GM21825 (cell line): ENCODE data around the gene UTP18.
"Not testable (repeated sequence)": the region's sequence is repeated elsewhere in the genome, so short reads cannot be mapped to it uniquely, and the experiment has no call there.

ENCODE experiments used
- ATAC-seq: cut with Tn5 transposase; IDR thresholded peaks from one replicate; pipeline ENCODE4 v1.9.1; 2021; ENCODE audit warnings: mild to moderate bottlenecking, moderate library complexity; ENCODE audit not compliant: unreplicated experiment

UTP18 gene

DNA sequence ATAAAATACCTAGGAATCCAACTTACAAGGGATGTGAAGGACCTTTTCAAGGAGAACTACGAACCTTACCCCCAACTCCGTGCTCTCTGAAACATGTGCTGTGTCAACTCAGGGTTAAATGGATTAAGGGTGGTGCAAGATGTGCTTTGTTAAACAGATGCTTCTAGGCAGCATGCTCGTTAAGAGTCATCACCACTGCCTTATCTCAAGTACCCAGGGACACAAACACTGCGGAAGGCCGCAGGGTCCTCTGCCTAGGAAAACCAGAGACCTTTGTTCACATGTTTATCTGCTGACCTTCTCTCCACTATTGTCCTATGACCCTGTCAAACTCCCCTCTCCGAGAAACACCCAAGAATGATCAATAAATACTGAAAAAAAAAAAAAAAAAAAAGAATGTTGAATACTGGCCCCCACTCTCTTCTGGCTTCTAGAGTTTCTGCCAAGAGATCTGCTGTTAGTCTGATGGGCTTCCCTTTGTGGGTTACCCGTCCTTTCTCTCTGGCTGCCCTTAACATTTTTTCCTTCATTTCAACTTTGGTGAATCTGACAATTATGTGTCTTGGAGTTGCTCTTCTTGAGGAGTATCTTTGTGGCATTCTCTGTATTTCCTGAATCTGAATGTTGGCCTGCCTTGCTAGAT, 70.6 kb downstream of the UTP18 start:
- not testable (repeated sequence) for ATAC-seq

DNA sequence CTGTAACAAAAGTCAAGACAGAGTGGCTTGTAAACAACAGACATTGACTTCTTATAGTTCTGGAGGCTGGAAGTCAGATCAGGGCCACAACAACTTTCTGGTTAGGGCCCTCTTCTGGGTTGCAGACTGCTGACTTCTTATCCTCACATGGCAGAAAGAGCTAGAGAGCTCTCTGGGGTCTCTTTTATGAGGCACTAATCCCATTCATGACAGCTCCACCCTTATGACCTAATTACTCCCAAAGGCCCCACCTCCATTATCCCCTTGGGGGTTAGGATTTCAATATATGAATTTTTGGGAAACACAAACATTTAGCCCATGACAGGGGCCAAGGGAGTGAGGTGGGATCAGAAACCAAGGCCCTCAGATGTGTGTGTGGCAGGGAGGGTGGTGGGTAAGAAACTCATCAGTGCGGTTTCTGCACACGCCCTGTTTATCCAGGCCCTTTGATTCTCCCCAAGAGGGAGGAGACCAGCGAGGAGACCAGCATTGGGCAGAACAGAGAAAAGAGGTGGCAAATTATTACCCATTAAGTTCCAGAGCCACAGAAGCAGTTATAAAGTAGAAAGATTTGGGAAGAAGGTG, 74.8 kb downstream of the UTP18 start:
- no peak for ATAC-seq

DNA sequence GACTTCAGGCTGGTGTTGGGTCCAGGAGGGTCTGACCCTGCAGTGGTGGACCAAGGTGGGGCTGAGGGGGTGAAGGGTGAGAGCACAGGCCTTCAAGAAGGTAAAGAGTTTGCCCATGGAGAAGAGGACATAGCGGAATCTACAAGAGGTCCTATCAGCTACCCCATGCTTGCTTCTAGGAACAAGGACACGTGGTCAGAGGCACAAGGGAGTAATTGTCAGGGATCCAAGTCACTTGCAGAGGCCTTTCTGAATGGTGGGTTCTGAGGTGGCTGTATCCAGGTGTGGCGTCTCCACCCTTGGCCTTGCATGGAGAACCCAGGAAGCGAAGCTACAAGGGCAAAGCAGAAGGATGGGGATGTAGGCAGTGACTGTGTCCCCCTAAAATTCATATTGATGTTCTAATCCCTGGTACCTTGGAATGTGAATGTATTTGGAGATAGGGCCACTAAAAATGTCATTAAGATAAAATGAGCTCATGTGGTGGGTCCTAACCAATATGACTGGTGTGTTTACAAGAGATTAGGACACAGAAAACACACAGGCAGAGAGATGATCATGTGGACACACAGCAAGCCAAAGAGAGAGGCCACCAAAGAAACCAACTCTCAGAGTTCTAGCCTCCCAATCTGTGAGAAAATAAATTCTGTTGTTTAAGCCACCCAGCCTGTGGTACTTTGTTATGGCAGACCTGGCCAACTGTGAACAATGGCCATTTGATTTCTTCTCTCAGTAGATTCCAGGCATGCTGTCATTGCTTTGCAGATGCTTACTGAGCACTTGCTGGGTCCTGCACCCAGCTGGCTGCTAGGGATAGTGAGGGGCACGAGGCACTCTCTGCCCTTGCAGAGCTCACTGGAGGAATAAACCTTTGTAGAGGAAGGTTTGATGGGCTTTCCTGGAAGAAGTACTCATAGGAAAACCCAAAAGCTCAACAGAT, 75.8 kb downstream of the UTP18 start:
- ATAC-seq: no peak

DNA sequence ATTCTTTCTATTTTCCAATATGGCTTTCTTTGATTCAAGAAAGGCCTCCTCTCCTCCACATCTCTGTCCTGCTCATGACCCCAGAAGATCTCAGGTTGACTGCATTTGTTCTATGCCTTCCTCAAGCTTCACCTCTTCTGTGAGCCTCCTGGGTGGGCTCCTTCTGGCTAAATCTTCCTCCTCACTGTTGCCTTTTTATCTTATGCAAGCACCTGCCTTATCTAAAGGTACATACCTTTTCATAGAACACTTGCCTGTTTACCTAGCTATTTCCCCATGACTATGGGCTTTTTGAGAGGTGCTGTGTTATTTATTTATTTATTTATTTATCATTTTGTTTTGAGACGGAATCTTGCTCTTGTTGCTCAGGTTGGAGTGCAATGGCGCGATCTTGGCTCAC, 81.1 kb downstream of the UTP18 start:
- no peak for ATAC-seq

DNA sequence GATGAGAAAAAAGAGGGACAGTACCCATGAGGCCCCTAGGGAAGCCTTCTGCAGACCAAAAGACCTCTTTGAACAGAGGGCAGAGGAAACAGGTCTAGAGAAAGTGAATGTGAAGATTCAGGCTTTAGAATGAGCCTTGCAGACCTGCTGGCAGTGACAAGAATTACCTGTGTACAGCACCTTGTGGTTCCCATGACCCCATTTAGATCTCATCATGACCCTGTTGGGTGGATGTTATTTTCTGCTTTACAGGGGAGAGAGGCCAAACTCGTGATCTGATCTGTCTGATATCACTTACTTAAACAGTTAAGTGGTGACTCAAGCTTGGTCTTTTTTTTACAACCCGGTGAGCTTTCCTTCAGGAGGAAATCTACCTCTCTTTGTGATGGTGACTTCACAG, 81.9 kb downstream of the UTP18 start:
- ATAC-seq: no peak

DNA sequence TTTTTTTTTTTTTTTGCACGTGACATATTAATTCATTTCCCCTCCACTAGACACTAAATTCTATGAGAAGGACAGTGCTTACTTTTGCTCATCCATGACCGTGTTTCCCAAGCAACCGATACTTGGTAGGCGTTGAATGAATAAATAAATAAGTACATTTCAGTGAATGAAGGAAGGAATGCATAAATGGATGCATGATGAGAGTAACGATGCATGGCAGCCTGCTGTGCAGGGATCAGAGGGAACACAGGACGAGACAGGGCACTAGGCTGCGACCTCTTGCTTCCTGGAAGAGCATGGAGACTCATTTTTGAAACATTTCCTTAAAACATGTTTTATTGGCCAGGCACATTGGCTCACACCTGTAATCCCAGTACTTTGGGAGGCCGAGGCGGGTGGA, 84.2 kb downstream of the UTP18 start:
- ATAC-seq: no peak

DNA sequence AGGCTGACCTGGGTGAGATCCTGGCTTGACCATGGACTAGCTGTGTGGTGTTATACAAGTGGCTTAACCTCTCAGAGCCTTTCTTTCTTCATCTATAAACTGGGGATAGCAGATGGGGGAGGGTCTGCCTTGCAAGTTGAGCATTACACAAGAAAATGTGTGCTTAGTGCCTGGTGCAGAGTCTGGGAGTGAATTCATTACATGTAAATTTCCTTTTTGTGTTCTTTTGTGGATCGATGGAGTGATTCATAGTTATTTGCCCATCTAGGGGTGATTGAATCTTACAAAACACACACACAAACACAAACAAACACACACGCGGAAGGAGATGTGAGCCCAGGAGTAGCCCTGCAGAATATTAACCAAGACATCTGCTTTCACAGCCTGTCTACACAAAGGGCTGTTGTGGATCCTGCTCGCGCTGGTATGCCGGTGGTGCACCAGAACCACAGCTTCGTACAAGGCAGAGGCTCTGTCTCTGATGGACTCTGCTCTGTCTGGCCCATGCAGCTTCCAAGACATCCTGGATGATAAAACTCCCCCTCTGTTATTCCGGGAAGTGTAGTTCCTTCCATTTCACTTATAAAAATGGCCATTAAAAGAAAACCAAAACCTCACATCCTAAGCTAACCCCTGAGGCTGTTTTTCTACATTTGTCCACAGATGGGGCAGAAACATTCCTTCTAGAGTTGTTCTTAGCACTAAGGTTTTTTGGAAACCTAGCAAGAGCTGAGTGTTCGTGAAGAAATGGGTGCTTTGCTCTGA, 86.1 kb downstream of the UTP18 start:
- ATAC-seq: no peak
